ENCODE measurements around the gene DGKI. TPM values are rescaled to one million over a fixed set of nuclear protein-coding genes. Genes with fewer than 3 reads are reported as not detected.
A peak's percentile ranks its signal among the peaks of the same experiment; 100 is the strongest.

The DGKI gene
- total RNA-seq, 1 donor from 2014 or later = 98.6 TPM

GRCh38 chr7:137342265-137342664 is 504.5 kb downstream of the DGKI start:
- no peak for FAIRE-seq
- DNase-seq (ENCODE audit: low spot score in 2 of 2) = no peak

GRCh38 chr7:137337902-137338301 is 508.9 kb downstream of the DGKI start:
- FAIRE-seq = no peak
- no peak for DNase-seq (ENCODE audit: low spot score in 2 of 2)

- no peak for DNase-seq (ENCODE audit: low spot score in 2 of 2)
- no peak for FAIRE-seq
Observed at GRCh38 chr7:137335814-137336213, 511.0 kb downstream of the DGKI start.

GRCh38 chr7:137331378-137331777 is 515.4 kb downstream of the DGKI start:
- FAIRE-seq (no peak), DNase-seq (ENCODE audit: low spot score in 2 of 2) (no peak)

Small RNAs within 50 kb of the gene (small RNA-seq; reads per million reads assigned to genes)
- 1.3 reads per million, percentile 73 among the genes with 10 or more reads in this experiment for gene AC090498.1

Other genes starting within 250 kb of the DGKI start
- gene CREB3L2, start 155.1 kb upstream of the DGKI start, total RNA-seq = 0.82 TPM
- gene AKR1D1, start 229.5 kb upstream of the DGKI start, total RNA-seq = not detected

Data from frontal cortex (tissue), 4 donors.